HG03521 (cell line): ENCODE measurements around the gene JMJD4.
"Not testable (repeated sequence)": the region's sequence is repeated elsewhere in the genome, so short reads cannot be mapped to it uniquely, and the experiment has no call there.

Experiments
- ATAC-seq: cut with Tn5 transposase; IDR thresholded peaks from one replicate; pipeline ENCODE4 v1.9.1; 2021; ENCODE audit warnings: mild to moderate bottlenecking, moderate library complexity; ENCODE audit not compliant: unreplicated experiment

JMJD4 gene

GRCh38 chr1:227701631-227702030 lies 33.5 kb downstream of the JMJD4 start:
- not testable (repeated sequence) for ATAC-seq

- no peak for ATAC-seq
These were observed 37.7 kb downstream of the JMJD4 start for GRCh38 chr1:227697321-227697864.

- ATAC-seq, result no peak
These were observed 49.3 kb downstream of the JMJD4 start for GRCh38 chr1:227685807-227686206.
